COLO668 (cell line): ENCODE data around the gene PRDM1.

Experiments used
- DNase-seq: peaks from one replicate; lab custom pipeline; 2025; ENCODE audit not compliant: unreplicated experiment; lab: John Stamatoyannopoulos, UW

PRDM1 gene

DNA sequence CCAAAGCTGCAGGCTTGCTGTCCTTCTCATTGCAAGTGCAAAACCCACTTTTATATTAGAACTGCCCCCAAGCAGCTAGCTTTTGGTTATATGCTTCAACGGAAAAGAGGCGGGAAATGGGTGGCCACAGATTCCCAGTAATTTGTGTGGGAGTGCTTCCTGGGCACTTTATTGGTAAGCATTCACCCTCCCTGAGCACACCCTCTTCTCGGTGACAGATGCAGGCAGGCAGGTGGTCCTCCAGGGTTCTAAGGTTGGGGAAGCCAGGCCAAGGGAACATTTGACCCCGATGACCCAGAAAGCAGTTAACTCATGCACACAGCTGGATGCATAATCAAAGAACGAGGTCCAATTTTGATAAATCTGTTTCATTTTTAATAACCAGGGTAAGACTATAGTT lies 29.1 kb downstream of the PRDM1 start:
- no peak for DNase-seq

DNA sequence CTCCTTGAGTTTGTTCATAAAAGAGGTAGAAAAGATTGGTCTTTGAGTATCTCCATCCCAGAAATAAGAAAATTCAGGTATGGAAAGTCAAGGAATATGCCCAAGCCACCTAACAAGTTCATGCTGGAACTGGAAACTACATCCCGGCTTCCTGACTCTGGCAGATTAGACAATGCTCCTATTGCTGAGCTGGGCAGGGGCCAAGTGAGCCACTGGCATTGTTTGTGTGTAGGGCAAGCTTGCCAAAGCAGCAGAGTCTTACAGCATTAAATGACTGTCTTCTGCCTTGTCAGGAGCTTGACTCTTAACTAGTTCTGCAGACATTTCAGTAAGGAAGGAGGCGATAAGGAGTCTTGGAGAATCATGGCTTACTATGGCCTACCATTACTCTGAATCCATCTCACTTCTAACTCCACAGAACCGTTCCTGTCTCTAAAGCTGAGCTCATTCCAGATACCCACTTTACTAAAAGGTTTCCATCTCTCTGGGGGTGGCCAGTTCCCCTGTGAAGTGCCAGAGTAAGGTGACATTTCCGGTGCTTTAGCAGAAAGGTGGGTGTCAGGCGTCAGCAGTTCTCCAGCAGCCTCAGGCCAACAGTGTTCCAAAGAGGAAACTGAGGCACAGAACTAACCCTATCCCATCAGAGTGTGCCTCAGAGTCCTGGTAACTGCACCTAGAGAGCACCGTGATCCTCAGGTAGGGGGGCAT lies 30.1 kb downstream of the PRDM1 start:
- no peak for DNase-seq

- DNase-seq: no peak
These were observed 31.4 kb downstream of the PRDM1 start for GRCh38 chr6:106117579-106117978.

GRCh38 chr6:106118835-106119431 lies 32.8 kb downstream of the PRDM1 start:
- no peak for DNase-seq

- DNase-seq: no peak
These were observed 33.4 kb downstream of the PRDM1 start for GRCh38 chr6:106119546-106119945.

- DNase-seq: no peak
These were observed 33.9 kb downstream of the PRDM1 start for GRCh38 chr6:106120006-106120405.

GRCh38 chr6:106120406-106120805 lies 34.3 kb downstream of the PRDM1 start:
- no peak for DNase-seq

DNA sequence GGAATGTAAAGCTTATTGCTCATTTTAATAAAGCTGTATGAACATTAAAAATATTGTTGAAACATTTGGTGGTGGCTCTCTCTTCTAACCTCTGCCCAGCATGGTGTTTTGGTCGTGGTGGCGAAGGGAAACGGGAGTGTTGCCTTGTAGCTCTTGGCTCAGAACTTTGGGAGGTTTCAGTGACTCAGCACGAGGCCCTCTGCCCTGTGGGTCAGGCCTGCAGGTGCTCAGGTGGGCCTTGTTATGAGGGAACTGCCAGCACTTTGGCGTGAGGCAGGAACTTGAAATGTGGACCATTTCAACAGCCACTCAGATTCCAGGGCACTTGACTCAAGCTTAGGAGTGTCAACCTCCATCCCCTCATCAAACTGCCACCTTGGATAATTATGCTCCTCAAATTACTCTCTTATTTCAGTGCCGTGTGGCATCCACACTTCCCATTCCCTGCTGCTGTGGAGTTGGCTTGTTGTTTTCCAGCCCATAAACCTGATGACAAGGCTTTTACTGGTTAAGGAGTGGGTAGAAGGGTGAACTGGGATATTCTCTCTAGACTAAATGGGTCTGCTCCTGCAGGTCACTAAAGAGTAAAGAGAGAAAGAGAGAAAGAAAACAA lies 36.3 kb downstream of the PRDM1 start:
- DNase-seq: no peak

GRCh38 chr6:106122938-106123656 lies 37.0 kb downstream of the PRDM1 start:
- DNase-seq: no peak

GRCh38 chr6:106124015-106124414 lies 37.9 kb downstream of the PRDM1 start:
- no peak for DNase-seq

DNA sequence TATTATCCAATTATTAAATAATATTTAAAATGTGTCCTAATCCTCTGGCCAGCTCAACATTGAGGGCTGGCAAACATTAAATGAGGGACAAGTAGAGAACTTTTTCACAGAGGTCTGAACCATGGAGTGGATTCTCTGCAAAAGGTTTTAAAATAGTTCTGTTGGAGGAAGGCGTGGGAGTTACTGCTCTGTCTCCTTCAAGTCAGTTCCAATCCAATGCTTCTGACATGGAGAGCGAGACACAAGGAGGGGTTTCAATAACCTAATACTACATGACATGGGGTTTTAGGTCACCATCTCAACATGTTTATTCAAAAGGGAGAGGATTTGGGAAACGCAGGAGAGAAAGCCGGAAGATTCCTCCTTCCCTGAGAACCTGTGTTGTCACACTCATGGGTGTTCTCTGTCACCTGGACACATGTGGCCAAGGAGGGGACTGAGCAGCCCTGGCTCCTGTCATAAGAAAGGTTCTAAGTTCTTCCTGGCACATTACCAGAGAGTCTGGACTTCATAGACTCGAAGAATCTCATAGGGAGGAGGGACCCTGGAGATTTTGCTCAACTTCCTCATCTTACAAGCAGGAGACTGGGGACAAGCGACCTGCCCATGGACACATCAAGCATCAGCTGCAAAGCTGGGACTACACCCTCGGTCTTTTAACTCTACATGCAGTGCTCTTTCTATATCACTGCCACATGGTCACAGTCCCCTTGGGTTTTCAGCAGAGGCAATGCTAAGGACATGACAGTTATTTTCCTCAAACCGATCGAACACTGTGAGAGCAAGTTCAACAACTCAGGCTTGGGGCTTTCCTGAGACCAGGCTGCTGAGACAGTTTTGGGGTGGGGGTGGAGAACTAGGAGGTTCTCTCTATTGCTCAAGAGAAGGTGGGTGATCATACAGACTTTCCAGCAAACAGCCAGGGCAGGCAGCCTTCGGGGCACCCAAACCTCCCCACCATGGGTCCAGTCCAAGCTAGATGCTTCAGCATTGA lies 38.6 kb downstream of the PRDM1 start:
- no peak for DNase-seq

DNA sequence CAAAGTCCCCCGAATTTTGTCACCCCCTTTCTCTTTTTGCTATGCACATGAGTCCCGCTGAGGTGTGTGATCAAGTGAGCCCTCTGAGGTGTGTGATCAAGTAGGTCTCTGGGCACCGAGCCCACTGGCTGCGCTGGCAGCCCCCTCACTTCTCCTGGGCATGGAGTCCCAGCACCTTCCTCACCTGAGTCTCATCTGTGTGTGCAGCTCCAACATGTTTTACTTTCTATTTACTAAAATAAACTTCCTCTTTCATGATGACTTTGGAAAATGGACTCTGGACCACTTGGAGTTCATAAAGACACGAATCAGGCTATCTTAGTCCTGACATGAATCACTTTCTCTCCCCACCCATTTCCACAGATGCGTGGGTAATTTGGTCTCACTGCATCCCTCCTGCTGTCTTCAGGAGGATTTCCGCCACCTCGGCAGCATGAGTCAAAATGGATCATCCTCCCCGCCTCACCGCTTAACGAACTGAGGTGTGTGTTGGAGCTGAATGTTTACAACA lies 39.8 kb downstream of the PRDM1 start:
- no peak for DNase-seq

GRCh38 chr6:106126482-106126881 lies 40.3 kb downstream of the PRDM1 start:
- DNase-seq: no peak

GRCh38 chr6:106128981-106129781 lies 43.0 kb downstream of the PRDM1 start:
- no peak for DNase-seq

- no peak for DNase-seq
These were observed 46.1 kb downstream of the PRDM1 start for GRCh38 chr6:106132153-106132698.

DNA sequence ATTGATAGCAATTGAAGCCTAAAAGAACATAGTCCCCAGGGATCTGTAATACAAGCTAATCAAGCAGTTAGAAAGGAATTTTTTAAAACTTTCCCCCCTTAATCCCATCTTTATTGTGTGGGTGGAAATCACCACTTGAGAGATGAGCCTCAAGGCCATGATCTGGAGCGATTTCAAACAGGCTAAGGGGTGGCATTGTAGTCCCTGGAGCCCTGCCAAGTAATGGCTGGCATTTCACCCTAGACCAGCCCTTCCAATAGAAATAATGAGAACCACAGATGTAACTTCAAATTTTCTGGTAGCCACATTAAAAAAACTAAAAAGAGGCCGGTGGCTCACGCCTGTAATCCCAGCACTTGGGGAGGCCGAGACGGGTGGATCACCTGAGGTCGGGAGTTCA lies 46.9 kb downstream of the PRDM1 start:
- no peak for DNase-seq

- DNase-seq: no peak
These were observed 48.1 kb downstream of the PRDM1 start for GRCh38 chr6:106134087-106134770.

DNA sequence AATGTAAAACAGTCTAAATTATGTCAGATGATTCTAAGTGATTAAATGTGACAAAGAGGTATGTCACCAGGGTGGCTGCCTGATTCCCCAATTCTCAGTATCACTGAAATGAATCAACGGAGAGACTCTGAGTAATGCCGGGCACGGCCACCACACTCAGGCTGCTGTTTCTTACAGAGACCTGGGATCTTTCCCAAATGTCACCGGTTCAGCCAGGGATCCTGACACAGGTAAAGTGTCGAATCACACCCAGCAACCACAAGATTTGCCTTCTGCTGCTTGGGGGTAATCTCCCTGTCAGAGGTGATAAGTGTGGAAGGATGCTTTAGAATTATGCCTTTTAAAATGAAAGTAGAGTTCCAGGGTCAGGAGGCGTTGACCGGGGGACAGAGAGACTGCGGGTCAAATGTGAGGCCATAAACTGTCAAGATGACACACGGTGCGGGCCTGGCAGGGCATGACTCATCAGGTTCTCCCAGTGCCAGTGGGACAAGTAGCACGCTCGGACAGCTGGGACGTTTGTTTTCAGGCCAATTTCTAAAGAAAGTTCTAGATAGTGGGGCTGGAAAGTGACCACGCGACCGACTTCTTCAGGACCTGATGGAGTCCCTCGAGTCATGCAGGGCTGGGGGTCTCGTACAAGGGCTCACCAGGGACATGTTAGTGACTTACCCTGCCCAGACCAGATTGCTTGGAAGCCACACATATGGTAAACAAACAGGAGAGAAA lies 48.9 kb downstream of the PRDM1 start:
- no peak for DNase-seq
